Mesenteric fat pad (tissue), 1 donor: ENCODE measurements around the gene TEF. TPM values are rescaled to one million over a fixed set of nuclear protein-coding genes. Genes with fewer than 3 reads are reported as not detected.

Experiments used
- DNase-seq: peaks from one replicate; pipeline ENCODE4 v3.0.0-alpha.2; 2020; ENCODE audit warnings: low spot score
- long read RNA-seq: library from polyadenylated mRNA; unstranded; transcript quantifications from one replicate; pipeline ENCODE4 v2.0.0, GENCODE V29; 2020
- total RNA-seq: library from RNA; stranded (reverse); fragmentation: NEBNext Ultra II Directional; extraction: Animal tissue kit (Norgen Biotek cat#: 25700); gene quantifications from one replicate; pipeline ENCODE4 v1.2.1, GENCODE V29; 2021
- donor health status: DM: yes; HTN: yes; CAD: no.

The TEF gene, protein sequence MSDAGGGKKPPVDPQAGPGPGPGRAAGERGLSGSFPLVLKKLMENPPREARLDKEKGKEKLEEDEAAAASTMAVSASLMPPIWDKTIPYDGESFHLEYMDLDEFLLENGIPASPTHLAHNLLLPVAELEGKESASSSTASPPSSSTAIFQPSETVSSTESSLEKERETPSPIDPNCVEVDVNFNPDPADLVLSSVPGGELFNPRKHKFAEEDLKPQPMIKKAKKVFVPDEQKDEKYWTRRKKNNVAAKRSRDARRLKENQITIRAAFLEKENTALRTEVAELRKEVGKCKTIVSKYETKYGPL
- total RNA-seq = 15.6 TPM
- long read RNA-seq, partial matches to known transcripts = 14 of 14 reads
- long read RNA-seq, other reads (novel, unspliced or antisense) = 0 of 14 reads

DNA sequence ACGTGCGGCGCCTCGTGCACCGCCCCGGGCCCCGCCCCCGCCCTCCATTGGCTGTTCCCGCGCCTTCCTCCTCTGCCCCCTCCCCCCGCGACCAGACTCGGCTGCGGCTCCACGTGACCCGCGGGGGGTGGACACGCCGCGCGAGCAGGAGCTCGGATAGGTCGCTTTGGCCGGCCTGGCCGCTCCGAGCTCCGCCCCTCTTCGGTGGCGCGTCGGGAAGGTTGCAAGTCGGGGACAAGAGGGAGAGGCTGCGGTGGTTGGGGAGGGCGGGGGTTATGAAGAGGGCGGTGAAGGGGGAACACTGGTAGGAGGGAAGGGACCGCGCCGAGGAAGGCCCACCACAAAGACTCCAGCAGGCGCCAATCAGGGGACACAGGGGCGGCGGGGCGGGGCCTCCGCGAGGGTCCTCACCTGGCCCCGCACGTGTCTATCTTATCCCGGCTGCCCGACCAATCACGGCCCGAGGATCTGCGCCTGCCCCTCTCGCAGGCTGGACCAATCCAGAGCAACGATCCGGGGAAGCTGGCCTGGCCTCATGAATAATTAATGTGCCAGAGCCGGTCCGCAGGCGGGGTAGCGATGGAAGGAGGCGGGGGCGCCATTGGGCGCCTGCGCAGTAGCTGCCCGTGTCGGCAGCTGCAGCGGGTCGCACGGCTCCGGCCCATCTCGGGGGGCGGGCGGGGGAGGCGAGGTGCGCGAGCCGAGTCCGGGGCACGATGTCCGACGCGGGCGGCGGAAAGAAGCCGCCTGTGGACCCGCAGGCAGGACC lies at the start of gene TEF:
Gene TEF, plus strand, starts transcription at position 614 of the 769 bp plus-strand sequence. Its CDS starts 103 bp downstream, at position 717.
- peak; percentile 99 for DNase-seq

DNA sequence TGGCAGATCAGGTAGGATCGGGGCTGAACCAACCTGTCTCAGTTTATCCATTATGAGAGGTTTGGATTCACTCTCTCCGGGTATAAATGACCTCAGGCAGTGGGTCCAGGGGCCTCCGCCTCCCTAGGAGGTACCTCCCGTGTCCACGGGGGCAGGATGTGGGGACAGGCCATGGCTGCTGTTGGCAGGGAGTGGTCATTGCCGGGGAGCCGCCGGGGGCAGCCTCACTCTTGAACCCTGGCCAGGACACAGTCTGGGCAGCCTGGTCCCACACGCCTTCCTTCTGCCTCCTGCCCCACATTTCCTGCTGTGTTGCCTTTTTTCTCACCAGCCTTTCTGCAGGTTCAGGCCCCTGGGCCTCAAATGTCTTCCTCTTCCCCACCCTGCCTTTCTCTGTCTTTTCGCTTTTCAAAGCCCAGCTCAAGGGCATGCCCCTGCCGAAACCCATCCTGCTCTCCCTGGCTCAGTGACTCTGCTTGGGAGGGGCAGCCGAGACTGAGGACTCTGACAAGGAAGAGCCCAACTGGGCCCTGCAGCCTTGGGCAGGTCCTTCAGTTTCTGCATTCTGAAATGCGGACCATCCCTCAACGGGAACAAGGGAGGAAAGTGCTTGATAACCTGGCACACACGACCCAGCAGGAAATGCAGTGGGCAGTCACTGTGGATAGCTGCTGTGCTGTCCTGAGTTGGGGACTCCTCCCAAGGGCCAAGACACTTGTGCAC lies 49.4 kb upstream of the TEF start:
- no peak for DNase-seq

DNA sequence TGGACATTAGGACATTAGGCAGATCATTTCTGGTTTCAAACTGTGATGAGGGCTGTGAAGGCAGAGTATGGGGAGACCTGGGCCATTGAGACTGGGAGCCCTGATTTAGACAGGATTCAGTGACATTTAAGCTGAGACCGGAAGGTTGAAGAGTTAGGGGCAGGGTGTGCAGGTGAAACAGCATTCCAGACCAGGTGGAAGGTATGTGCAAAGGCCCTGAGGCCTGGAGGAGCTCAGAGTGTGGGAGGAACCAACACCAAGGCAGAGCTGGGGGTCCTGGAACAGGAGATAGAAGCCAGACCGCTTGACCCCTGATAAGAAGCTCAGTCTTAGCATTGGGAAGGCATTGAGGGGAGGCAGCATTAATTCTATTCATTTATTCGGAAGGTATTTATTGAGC lies 47.9 kb upstream of the TEF start:
- no peak for DNase-seq

DNA sequence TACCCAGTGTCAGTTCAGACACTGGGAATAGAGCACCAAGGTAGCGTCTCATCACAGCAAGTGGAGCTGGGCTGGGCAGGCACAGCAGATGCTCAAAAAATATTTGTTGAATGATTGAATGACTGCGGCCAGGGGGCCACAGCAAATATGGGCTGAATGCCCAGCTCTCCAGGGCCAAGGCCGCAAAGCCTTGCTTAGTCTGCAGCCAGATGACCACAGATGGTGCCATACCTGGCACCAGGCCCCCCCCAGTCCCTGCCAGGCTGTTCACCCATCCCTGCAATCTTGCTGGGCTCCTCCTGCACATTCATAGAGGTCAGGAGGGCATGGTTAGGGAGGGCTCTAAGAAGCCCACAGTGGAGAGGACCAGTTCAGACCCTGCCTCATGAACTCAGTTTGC lies 47.5 kb upstream of the TEF start:
- DNase-seq = no peak

DNA sequence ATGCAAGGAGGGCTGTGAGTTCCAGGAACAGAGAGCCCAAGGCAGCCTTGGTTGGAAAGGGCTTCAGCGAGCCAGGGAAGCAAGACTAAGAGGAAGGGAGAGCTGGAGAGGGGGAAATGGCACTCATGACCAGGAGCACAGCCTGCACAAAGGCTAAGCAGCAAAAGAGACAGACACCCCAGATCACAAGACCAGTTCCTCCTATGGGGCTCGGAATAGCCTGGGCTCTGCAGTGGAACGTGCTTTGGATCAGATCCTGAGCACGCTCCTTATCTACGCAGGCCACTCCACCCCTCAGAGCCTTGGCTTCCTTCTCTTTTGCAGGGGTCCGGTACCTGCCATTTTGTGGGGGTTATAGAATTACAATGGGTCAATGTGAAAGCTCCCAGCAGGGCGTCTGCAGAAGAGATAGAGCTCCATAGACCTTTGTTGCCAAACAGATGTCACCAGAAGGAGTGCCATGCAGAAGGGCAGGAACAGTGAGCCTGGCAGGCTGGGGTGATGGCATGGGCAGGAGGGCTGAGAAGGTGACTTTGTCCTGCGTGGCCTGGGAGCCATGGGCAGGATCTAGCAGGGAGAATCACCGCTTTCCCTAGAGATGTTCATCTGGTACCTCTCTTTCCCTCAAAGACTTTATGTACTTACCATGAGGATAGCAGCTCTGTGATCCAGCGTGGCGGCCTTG lies 46.6 kb upstream of the TEF start:
- no peak for DNase-seq

DNA sequence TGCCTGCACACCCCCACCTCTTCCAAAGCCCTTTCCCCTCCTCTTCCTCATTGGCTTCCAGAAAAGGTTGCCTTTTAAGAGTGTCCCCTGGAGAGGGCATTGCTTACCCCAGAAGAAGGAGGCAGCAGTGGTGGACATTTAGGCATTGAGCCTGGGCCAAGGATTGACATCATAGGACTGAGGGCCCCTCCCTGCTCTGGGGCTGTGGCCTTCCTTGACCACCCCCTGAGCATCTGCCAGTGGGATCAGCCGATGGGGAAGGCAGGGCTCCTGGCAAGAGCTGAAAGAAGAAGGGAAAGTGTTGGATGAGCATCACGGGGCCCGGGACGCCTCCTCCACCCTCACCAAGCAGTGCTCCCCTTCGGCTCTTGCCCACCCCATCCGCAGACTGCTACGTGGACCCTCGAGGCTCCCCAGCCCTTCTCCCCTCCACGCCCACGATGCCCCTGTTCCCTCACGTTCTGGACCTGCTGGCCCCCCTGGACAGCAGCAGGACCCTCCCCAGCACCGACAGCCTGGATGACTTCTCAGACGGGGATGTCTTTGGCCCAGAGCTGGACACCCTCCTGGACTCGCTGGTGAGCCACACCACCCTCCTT lies 43.0 kb upstream of the TEF start:
- no peak for DNase-seq

DNA sequence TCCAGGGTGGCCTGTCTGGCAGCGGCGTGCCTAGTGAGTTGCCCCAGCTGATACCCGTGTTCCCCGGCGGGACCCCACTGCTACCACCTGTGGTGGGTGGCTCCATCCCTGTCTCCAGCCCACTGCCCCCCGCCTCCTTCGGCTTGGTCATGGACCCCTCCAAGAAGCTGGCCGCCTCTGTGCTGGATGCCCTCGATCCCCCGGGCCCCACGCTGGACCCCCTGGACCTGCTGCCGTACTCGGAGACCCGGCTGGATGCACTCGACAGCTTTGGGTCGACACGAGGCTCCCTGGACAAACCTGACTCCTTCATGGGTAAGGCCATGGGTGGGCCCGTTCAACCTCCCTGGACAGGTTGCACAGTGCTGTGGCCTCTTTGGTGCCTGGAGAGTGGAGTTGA lies 41.9 kb upstream of the TEF start:
- DNase-seq = no peak

DNA sequence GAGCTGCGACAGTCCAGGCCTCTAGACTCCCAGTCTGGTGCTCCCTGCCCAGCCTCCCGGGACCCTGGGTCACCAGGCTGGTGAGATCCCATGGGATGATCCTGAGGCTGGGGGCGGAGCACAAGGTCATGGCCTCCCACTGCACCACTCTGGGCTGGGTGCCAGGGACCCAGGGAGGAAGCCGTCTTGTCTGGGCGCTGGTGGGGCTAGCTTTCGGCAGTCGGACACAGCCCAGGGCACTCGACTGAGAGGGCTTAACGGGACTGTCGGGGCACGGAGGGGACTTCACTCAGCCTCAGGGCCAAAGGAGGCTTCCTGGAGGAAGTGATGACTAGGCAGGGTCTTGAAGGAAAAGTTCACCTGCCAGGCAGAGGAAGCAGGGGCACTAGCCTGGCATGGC lies 41.4 kb upstream of the TEF start:
- DNase-seq = no peak

DNA sequence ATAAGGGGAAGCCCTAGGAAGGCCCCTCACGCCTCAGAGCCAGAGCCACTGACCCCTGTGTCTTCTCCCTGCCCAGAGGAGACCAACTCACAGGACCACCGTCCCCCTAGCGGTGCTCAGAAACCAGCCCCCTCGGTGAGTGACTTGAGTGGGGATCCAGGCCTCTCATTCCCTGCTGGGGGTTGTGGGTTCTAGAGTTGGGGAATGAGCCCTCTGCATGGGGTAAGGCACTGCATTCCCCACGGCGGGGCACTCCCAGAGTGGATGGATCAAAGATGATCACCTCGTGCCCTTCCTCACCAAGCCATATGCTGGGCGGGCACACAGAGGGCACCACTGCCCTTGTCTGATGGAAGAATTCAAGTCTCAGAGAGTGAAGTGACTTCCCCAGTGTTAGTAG lies 40.7 kb upstream of the TEF start:
- no peak for DNase-seq

DNA sequence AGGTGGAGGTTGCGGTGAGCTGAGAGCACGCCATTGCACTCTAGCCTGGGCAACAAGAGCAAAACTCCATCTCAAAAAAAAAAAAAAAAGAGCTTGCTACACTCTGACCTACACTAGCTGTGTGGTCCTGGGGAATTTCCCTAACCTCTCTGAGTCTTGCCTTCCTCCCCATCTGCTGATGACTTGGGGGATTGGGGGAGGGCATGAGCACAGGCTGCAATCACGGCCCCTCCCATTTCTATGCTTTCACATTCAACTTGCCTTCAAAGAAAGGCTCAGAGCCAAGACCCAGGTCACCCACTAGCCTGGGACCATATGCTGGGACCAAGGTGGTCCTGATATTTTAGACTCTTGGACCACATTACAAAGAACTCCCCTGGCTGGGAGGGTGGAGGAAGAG lies 39.8 kb upstream of the TEF start:
- no peak for DNase-seq

DNA sequence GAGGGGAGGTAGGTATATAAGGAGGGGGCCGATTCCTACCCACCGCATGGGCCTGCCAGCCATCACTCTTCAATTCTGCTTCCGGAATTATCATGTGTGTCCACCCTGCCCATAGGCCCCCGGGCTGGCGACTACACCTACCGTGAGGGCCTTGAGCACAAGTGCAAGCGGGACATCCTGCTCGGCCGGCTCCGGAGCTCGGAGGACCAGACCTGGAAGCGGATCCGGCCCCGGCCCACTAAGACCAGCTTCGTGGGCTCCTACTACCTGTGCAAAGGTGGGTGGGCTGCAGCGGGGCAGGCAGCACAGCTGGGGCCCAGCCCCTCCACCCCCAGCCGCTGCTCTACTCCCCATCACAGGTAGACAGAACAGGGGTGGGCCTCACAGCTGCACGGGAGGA lies 38.4 kb upstream of the TEF start:
- no peak for DNase-seq

DNA sequence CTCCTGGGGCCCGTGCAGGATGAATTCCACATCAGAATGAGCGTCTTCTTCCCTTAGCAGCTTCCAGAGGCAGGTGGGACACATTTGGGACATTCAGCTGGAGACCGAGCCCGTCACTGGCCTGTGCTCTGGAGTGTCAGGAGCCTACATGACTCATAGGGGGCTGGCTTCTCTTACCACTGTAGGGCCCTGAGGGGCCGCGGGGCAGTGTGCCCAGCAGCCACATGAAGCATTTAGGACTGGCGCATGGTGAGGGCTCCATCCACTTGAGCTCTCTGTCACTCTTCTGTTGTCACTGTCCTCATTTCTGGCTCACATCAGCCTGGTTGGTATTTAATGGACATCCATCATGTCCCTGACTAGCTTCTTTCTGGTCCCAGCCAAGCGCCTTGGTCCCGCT lies 38.0 kb upstream of the TEF start:
- no peak for DNase-seq

DNA sequence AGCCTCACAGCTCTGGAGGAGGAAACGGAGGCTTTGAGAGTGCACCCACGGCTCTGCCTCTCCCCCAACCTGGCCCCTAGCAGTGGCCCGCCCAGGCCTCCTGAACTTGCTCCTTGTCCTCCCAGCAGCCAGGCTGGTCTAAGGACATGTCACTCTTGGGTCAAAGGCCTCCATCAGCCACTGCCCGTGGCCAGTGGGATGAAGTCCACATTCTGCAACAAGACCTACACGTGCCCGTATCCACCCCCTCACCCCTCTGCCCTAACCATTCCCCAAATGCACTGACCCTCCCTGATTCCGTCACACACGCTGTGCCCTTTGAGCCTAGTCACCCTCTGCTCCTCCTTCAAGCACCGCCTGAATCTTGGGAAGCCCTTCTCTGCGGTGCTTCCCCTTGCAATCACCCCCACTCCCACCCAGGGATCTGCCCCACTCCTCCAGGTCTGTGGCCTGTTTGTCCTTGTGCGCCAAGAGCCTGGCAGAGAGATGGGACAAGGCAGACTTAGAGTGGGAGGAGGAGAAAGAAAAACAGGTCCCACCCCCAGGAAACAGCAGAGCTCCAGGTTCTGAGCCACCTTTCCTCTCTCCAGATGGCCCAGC lies 37.5 kb upstream of the TEF start:
- DNase-seq = no peak

DNA sequence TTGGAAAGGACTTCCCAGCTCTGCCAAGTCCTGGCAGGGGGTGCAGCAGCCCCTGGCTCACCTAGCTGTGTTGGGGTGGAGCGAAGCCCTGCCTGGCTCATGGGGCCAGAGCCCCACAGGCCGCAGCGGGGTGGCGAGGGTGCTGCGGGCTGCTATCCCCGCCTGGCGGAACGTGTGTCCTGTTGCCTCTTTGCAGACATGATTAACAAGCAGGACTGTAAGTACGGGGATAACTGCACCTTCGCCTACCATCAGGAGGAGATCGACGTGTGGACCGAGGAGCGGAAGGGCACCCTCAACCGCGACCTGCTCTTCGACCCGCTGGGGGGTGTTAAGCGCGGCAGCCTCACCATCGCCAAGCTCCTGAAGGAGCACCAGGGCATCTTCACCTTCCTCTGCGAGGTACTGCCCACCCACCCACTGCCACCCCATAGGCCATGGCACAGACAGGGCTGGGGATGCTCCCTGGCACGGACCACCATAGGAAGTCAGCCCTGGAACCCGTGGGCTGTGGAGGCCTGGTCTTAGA lies 35.9 kb upstream of the TEF start:
- no peak for DNase-seq

DNA sequence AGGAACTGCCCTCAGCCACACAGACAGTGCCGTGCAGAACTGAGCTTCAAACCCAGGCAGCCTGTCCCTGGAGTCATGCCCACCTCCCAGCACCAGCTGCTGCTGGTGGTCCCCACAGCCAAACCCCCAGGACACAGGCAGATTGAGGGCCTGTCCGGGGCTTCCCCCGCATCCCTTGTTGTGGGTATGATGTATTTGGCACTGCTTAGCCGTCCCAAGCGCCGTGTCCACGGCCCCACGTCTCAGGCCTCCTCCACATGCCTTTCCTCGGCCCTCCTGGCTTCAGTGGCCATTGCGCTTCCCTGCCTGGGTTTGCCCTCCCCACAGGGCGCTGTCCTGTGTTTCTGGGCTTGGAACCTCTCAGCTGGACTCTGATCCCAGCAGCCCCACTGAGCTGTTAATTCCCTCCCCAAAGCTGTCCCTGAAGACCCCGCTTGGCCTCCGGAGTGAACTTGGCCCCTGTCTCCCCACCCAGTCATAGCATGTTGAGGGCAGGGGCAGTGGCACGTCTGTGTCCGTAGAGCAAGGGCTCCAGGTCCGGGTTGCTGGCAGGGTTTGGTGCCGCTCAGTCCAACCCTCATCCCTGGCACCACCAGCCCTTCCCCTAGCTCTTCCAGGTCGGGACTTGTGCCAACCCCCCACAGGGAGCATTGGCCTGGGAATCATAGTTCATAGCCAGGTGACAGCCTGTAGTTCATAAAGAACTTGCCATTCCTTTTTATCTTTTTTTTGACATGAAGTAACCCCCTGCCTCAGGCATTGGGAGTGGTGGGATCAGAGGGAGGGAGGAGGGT lies 34.5 kb upstream of the TEF start:
- DNase-seq = no peak

DNA sequence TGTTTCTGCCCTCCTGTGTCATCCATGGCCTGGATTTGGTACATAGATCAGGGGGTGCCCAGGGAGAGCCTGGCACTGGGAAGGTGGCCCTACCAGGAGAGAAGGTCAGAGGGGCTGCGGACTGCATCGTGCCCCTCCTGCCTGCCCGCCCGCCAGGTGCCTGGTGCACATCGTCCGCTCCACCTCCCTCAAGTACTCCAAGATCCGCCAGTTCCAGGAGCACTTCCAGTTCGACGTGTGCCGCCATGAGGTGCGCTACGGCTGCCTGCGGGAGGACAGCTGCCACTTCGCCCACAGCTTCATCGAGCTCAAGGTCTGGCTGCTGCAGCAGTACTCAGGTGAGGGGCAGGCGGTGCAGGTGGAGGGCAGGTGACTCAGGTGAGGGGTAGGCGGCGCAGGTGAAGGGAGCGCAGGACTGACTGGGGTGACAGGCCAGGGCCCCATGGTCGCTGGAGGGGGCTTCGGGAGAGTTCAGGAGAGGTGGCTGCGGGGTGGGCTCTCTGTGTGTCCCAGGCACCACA lies 32.7 kb upstream of the TEF start:
- DNase-seq = no peak

DNA sequence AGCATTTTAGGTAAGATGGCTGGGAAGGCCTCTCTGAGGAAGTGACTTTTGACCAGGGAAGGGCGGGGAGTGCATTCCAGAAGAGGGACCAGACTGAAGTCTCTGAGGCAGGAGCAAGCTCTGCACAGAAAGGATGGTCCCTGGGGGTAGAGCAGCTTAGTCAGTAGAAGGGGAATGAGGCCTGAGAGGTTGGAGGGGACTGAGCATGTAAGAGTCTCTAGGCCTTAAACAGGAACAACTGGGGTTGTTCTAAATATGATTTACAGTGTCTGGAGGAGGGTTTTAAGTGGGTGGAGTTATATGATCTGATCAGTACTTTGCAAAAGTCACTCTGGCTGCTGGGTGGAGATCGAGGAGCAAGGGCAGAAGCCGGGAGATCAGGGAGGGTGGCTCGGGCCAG lies 31.7 kb upstream of the TEF start:
- DNase-seq = no peak

DNA sequence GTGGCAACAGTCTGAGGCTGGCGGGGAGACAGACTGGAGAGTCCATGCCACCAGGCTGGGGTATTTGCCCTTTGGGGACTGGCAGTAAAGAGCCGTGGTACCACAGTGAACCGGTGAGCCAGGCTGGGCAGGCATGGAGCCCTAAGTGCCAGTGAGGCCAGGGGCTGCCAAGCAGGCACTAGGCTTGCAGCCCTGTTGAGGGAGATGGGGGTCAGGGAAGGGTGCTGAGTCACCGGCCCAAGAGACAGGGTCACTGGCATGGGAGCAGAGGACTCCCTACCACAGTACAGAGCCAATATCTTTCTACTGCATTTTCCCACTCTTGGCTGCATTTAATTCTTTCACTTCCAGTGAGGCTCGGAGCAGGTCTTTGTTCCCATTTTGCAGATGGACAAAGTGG lies 30.7 kb upstream of the TEF start:
- DNase-seq = no peak

DNA sequence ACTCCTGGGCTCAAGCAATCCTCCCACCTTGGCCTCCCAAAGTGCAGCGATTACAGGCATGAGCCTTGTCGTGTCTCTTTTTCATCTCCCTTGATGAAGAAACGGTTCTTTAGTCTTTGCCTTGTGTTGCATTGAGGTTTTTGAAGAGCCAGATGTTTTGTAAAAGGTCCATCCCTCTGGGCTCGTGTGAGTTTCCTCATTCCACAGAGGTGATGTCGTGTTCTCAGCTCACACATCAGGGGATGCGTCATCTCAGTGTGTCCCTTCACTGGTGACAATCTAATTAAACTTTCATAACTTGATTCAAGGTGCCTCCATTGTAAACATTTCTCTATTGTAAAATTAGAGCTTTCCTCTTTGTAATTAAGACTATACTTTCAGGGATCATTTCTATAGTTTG lies 29.7 kb upstream of the TEF start:
- no peak for DNase-seq
